ENCODE results near the gene FBXW11.

DNA sequence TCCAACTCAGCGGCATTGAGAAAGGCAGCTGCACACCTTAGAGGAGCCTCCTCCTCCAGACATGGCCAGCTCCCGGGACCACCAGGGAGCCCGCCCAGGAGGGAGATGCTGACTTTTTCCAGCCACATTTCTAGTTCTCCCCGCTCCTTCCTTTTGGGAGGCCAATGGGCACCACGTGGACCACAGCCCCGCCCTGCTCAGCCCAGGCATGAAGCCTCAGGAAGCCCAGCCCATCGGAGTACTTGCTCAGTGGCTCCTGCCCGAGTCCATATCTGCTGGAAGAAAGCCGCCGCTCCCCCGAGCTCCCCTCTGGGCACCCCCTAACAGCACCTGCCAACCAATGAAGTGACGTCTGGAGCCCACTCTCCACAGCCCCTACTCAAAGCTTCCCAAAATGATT, 168.4 kb downstream of the FBXW11 start:
- TF ChIP-seq POLR2A (IDR thresholded peaks at IDR 0.05; ENCODE audit: borderline replicate concordance, extremely low read depth, insufficient read depth, insufficient read length) = no peak
- no peak for TF ChIP-seq CBX3 (IDR thresholded peaks at IDR 0.05; ENCODE audit: low read depth)
- TF ChIP-seq POLR2AphosphoS5 (IDR thresholded peaks at IDR 0.05; ENCODE audit: low read depth, low read length) = no peak
